Measurements from ENCODE around the gene EPN2.

GRCh38 chr17:19262650-19263631 is 25.8 kb downstream of the EPN2 start:
- no peak for TF ChIP-seq SP1 (IDR thresholded peaks at IDR 0.05)
- TF ChIP-seq ELF4 (IDR thresholded peaks at IDR 0.05) = no peak
- TF ChIP-seq NFRKB (IDR thresholded peaks at IDR 0.05) = no peak
